Neutrophil (primary cell): ENCODE results near the gene CDC42BPG.
A peak's percentile ranks its signal among the peaks of the same experiment; 100 is the strongest.

ENCODE experiments used
- H3K27ac ChIP-seq: fragments of 200-600 bp; sonication (generic); 2 replicates; pipeline ENCODE4 v1.5.1; 2016; ENCODE audit warnings: mild to moderate bottlenecking, moderate library complexity
- H3K27me3 ChIP-seq: fragments of 200-600 bp; sonication (generic); 2 replicates; pipeline ENCODE4 v1.6.0; 2016; ENCODE audit warnings: mild to moderate bottlenecking
- H3K36me3 ChIP-seq: fragments of 200-600 bp; sonication (generic); 2 replicates; pipeline ENCODE4 v1.5.1; 2017
- H3K4me1 ChIP-seq, 2 experiments: fragments of 200-600 bp in 1 of 2; sonication (generic) in 1 of 2; 1 replicate in 1 of 2; 2 replicates in 1 of 2; pipeline versions ENCODE4 v1.5.1 to v1.6.1; 2013 to 2016; ENCODE audit warnings: low read depth in 1 of 2, low read length in 1 of 2, mild to moderate bottlenecking in 1 of 2, moderate library complexity in 1 of 2; ENCODE audit not compliant: control insufficient read depth in 1 of 2, insufficient read depth in 1 of 2
- H3K4me3 ChIP-seq, 2 experiments: fragments of 200-600 bp in 1 of 2; sonication (generic) in 1 of 2; 1 replicate in 1 of 2; 2 replicates in 1 of 2; pipeline ENCODE4 v1.5.1; 2013 to 2016; ENCODE audit warnings: low read depth in 1 of 2, low read length in 1 of 2, mild to moderate bottlenecking in 1 of 2, moderate library complexity in 1 of 2
- H3K9me3 ChIP-seq: fragments of 200-600 bp; sonication (generic); 2 replicates; pipeline ENCODE4 v1.5.1; 2016
- CTCF ChIP-seq: fragments of 200-600 bp; sonication (generic); IDR thresholded peaks from 2 replicates; pipeline ENCODE4 v1.5.1; 2016; ENCODE audit warnings: antibody characterized with exemption

CDC42BPG gene

DNA sequence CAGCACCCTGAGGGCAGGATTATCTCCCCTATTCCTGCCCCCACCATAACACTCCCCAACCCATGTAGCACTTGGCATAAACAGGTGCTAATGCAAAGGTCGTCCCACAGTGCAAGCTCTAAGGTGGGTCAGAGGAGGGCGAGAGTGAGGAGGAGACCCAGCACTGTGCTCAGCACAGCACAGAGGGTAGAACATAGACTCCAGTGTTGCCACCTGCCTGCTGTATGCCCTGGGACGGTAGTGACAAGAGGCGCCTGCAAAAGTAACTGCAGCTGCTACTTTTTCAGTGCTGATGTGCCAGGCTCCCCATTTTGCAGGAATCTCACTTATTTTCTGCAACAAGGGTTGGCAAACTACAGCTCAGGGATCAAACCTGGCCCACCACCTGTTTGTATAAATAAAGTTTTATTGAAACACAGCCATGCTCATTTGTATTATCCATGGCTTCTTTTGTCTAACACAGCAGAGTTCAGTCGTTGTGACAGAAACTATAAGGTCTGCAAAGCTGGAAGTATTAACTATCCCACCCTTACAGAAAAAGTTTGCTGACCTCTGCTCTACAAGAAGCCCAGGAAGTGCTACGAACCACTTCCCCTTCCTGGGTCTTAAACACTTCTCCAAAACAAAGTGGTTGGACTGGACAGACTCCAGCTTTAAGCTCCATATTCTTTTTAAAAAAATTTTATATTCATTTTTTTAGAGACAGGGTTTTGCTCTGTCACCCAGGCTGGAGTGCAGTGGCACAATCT is 16.9 kb upstream of the CDC42BPG start:
- Histone ChIP-seq H3K36me3 (peaks cover 39% of the 10 kb centered on the region), H3K27ac (peak overlapping the region; percentile 99), H3K9me3 (no peaks in the 10 kb centered on the region), H3K4me3 (peak overlapping the region; percentile 59 to 62), H3K27me3 (no peaks in the 10 kb centered on the region), H3K4me1 (peaks cover 100% of the 10 kb centered on the region in 2 experiments)
- TF ChIP-seq CTCF = no peak

- Histone ChIP-seq H3K4me3 (peak overlapping the region; percentile 59 to 62), H3K4me1 (peaks cover 100% of the 10 kb centered on the region in 2 experiments), H3K9me3 (no peaks in the 10 kb centered on the region), H3K27me3 (no peaks in the 10 kb centered on the region), H3K27ac (peak overlapping the region; percentile 99), H3K36me3 (peaks cover 56% of the 10 kb centered on the region)
- TF ChIP-seq CTCF = no peak
Observed at GRCh38 chr11:64859542-64860414, 15.3 kb upstream of the CDC42BPG start.

DNA sequence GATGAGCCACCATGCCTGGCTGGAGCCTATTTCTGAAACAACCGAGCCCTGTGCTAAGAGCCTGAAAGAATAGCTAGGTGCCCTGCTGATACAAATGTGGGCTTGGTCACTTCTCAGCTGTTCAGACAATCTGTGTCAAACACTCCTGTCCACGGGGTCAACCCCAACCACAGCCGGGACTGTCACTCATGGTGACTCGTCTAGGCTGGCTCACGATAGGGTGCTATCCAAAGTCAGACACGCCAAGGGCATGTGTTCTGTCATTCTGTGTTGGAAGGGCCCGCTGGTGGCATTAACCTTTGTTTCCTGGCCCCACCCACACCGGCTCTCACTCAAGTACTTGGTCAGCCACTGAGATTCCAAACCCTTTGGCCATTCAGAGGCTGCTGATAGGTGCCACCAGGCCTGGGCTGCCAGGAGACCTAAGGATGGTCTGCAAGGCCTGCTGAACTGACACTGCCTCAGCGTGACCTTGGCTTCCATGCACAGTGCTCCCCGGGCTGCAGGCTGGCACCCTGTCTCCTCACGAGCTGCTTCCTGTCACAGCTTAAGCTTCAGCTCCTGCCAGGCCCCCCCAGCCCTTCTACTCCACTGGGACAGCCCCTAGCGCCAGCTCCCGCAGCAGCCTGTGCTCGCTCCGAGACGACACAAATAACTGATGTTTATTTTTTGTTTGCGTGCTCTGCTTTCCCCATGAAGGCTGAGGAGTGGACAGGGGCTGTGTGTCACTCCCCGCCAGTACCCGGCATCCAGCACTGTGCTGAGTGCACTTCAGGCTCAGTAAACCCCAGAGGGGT is 14.2 kb upstream of the CDC42BPG start:
- Histone ChIP-seq H3K4me1 (peaks cover 100% of the 10 kb centered on the region in 2 experiments), H3K36me3 (peaks cover 62% of the 10 kb centered on the region), H3K9me3 (no peaks in the 10 kb centered on the region), H3K27me3 (no peaks in the 10 kb centered on the region), H3K4me3 (peak overlapping the region; percentile 59 to 62), H3K27ac (peak overlapping the region; percentile 99)
- no peak for TF ChIP-seq CTCF

- no peak for TF ChIP-seq CTCF
- peak overlapping the region in 1 of 2 experiments; percentile 62 for H3K4me3 ChIP-seq
- peaks cover 100% of the 10 kb centered on the region in 2 experiments for H3K4me1 ChIP-seq
- peak overlapping the region; percentile 99 for H3K27ac ChIP-seq
- peaks cover 70% of the 10 kb centered on the region for H3K36me3 ChIP-seq
- no peaks in the 10 kb centered on the region for H3K27me3 ChIP-seq
- no peaks in the 10 kb centered on the region for H3K9me3 ChIP-seq
Observed at GRCh38 chr11:64857485-64857884, 13.0 kb upstream of the CDC42BPG start.
